ENCODE measurements around the gene LBR. TPM values are rescaled to one million over a fixed set of nuclear protein-coding genes. Genes with fewer than 3 reads are reported as not detected.
"Not testable (repeated sequence)": the region's sequence is repeated elsewhere in the genome, so short reads cannot be mapped to it uniquely, and the experiment has no call there.

LBR gene
- total and polyA plus RNA-seq, 11 donors = 4.3 to 37.8 (median 8.2) TPM

DNA sequence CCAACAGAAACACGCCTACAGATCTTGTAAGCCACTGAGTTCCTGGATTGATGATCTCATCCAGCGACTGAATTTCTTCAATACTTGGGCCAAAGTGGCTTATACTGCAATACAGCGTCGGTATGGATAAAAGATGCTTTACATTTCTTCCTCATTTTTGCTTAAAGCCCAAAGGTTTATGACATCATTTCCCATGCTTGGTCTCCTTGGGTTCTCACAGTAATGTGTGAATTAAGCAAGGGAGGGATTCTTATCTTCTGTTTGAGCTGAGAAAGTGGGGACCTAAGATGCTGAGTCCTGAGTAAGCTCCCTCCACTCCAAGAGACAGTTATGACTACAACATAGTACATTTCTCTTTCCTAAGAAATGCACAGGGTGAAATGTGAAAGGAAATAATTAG, 39.5 kb downstream of the LBR start:
- DNase-seq = no peak
- Histone ChIP-seq H3K4me1 (no peaks in the 10 kb centered on the region), H3K4me3 (no peak overlapping the region), H3K36me3 (no peaks in the 10 kb centered on the region), H3K27ac (no peak overlapping the region), H3K9me3 (no peaks in the 10 kb centered on the region), H3K27me3 (no peaks in the 10 kb centered on the region)
- TF ChIP-seq POLR2A (IDR thresholded peaks at IDR 0.05) = no peak
- 60 to 71% (median 68%) methylated on average over 4 of the region's 4 CpGs for WGBS, 4 donors
- intact Hi-C loops (cut with DNase I) = no loop called here
- no peak for ATAC-seq

DNA sequence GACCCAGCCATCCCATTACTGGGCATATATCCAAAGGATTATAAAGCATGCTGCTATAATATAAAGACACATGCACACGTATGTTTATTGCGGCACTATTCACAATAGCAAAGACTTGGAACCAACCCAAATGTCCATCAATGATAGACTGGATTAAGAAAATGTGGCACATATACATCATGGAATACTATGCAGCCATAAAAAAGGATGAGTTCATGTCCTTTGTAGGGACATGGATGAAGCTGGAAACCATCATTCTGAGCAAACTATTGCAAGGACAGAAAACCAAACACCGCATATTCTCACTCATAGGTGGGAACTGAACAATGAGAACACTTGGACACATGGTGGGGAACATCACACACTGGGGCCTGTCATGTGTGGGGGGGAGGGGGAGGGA, 41.0 kb downstream of the LBR start:
- ATAC-seq; DNase-seq; intact Hi-C loops (cut with DNase I); H3K4me1 ChIP-seq; H3K36me3 ChIP-seq; H3K27ac ChIP-seq; H3K27me3 ChIP-seq; H3K4me3 ChIP-seq; H3K9me3 ChIP-seq: not testable (repeated sequence)
- WGBS, 4 donors = 92 to 99% (median 95%) methylated on average over 3 of the region's 3 CpGs

DNA sequence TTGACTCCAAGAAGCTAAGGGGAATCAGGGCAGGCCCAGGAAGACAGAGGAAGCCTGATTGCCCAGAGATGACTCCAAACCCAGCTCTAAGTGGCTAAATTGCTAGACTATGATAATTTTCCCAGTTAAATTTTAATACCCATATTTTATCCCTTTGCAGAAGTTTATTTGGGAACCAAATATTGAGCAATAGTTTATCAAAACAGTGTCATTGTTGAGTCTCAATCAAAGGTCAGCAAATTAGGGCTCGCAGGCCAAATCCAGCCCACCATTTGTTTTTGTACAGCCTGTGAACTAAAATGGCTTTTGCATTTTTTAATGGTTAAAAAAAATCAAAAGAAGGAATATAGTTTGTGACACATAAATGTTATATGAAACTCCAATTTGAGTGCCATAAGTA, 47.1 kb downstream of the LBR start:
- ATAC-seq (no peak), DNase-seq (no peak)
- H3K27ac ChIP-seq = no peak overlapping the region
- WGBS, 4 donors = 94 to 99% (median 98%) methylated on average over 1 of the region's 1 CpG
- no peaks in the 10 kb centered on the region for H3K9me3 ChIP-seq
- no peaks in the 10 kb centered on the region for H3K27me3 ChIP-seq
- TF ChIP-seq POLR2A (IDR thresholded peaks at IDR 0.05) = no peak
- TF ChIP-seq, protein P1, sequence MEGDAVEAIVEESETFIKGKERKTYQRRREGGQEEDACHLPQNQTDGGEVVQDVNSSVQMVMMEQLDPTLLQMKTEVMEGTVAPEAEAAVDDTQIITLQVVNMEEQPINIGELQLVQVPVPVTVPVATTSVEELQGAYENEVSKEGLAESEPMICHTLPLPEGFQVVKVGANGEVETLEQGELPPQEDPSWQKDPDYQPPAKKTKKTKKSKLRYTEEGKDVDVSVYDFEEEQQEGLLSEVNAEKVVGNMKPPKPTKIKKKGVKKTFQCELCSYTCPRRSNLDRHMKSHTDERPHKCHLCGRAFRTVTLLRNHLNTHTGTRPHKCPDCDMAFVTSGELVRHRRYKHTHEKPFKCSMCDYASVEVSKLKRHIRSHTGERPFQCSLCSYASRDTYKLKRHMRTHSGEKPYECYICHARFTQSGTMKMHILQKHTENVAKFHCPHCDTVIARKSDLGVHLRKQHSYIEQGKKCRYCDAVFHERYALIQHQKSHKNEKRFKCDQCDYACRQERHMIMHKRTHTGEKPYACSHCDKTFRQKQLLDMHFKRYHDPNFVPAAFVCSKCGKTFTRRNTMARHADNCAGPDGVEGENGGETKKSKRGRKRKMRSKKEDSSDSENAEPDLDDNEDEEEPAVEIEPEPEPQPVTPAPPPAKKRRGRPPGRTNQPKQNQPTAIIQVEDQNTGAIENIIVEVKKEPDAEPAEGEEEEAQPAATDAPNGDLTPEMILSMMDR (IDR thresholded peaks at IDR 0.05) = no peak
- H3K4me3 ChIP-seq = no peak overlapping the region
- intact Hi-C loops (cut with DNase I) = no loop called here
- H3K4me1 ChIP-seq = no peaks in the 10 kb centered on the region
- H3K36me3 ChIP-seq = no peaks in the 10 kb centered on the region

DNA sequence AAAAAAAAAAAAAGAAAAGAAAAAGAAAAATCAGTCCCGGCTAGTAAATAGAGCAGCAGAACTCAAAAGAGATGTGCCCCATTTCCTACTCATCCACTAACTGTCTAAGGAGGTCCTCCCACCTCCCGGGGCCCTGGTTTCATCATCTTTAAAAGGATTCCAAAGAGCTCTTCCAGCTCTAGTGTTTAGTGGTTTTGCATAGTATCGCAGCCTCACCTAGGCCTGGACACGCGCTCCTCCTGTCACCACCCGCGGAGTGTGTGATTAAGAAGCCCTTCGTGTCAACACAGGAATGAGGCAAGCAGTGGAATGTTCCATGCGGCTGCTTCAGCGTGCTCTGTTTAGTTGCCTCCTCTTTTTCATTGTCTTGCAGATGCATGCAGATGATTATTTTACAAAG, 49.0 kb downstream of the LBR start:
- no peaks in the 10 kb centered on the region for H3K9me3 ChIP-seq
- H3K36me3 ChIP-seq = no peaks in the 10 kb centered on the region
- ATAC-seq = peak; percentile 15 to 86 (median 78)
- no peaks in the 10 kb centered on the region for H3K4me1 ChIP-seq
- WGBS, 4 donors = 15 to 18% (median 16%) methylated on average over 10 of the region's 10 CpGs
- H3K27me3 ChIP-seq = no peaks in the 10 kb centered on the region
- TF ChIP-seq, protein P1 (IDR thresholded peaks at IDR 0.05) = no peak
- TF ChIP-seq POLR2A (IDR thresholded peaks at IDR 0.05) = no peak
- intact Hi-C loops (cut with DNase I) = no loop called here
- DNase-seq = peak in 1 of 5 donors; percentile 59
- no peak overlapping the region for H3K27ac ChIP-seq
- H3K4me3 ChIP-seq = no peak overlapping the region

DNA sequence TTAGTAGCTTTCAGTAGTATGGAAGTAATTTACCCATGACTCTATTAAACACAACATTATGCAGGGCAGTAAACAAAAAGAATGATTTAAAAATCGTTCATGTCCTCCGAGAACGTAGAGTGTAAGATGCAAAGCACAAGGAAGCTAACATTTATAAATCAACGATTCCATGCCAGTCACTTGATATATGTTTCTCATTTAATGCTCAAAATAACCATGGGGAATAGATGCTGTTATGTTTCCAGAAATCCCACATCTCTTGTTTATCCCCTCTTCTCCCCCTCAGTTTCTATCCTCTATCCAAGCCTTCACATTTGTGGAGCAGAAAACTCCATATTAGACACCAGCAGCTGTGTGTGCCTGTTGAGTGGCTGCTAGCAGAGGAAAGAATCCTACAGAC, 52.8 kb downstream of the LBR start:
- no peak for DNase-seq
- H3K9me3 ChIP-seq = no peaks in the 10 kb centered on the region
- H3K4me3 ChIP-seq = no peak overlapping the region
- no peaks in the 10 kb centered on the region for H3K4me1 ChIP-seq
- TF ChIP-seq, protein P1 (IDR thresholded peaks at IDR 0.05) = no peak
- no peak for TF ChIP-seq POLR2A (IDR thresholded peaks at IDR 0.05)
- WGBS, 4 donors = 83 to 94% (median 92%) methylated on average over 4 of the region's 4 CpGs
- ATAC-seq = no peak
- peaks cover 0 to 9% (median 0%) of the 10 kb centered on the region in 9 donors for H3K27me3 ChIP-seq
- intact Hi-C loops (cut with DNase I) = no loop called here
- no peaks in the 10 kb centered on the region for H3K36me3 ChIP-seq
- no peak overlapping the region for H3K27ac ChIP-seq

Measured in heart left ventricle (tissue), 16 donors.